GM06990 (cell line): ENCODE data around the gene FGF12.

ENCODE experiments used
- DNase-seq: peaks from one replicate; pipeline ENCODE4 v3.0.0-alpha.2; 2011; ENCODE audit not compliant: insufficient read length; ENCODE audit errors: extremely low read depth
- H3K27me3 ChIP-seq: replicated peaks from 2 replicates; pipeline ENCODE4 v1.6.0; 2011; ENCODE audit warnings: low read length; ENCODE audit not compliant: control insufficient read depth, insufficient read depth
- H3K36me3 ChIP-seq: 2 replicates; pipeline ENCODE4 v1.5.1; 2011; ENCODE audit warnings: low read length; ENCODE audit not compliant: control insufficient read depth, insufficient read depth
- H3K4me3 ChIP-seq: replicated peaks from 2 replicates; pipeline ENCODE4 v1.5.1; 2011; ENCODE audit warnings: low read depth, mild to moderate bottlenecking, control low read depth, low read length
- CTCF ChIP-seq: IDR thresholded peaks from 2 replicates; pipeline ENCODE4 v1.5.1; 2011; ENCODE audit warnings: low read length, control low read depth, mild to moderate bottlenecking, inconsistent platforms; ENCODE audit not compliant: insufficient read depth, poor library complexity, severe bottlenecking

FGF12 gene

GRCh38 chr3:192220915-192221314, 506.4 kb downstream of the FGF12 start:
- no peak for TF ChIP-seq CTCF
- Histone ChIP-seq H3K4me3 (no peak overlapping the region), H3K27me3 (no peaks in the 10 kb centered on the region), H3K36me3 (no peaks in the 10 kb centered on the region)
- DNase-seq = no peak

- H3K4me3 ChIP-seq = no peak overlapping the region
- TF ChIP-seq CTCF = no peak
- no peaks in the 10 kb centered on the region for H3K36me3 ChIP-seq
- H3K27me3 ChIP-seq = no peaks in the 10 kb centered on the region
- DNase-seq = no peak
These were observed 507.4 kb downstream of the FGF12 start for GRCh38 chr3:192219926-192220325.

- no peak overlapping the region for H3K4me3 ChIP-seq
- no peaks in the 10 kb centered on the region for H3K27me3 ChIP-seq
- no peak for TF ChIP-seq CTCF
- DNase-seq = no peak
- H3K36me3 ChIP-seq = no peaks in the 10 kb centered on the region
These were observed 511.3 kb downstream of the FGF12 start for GRCh38 chr3:192216067-192216466.

- no peak overlapping the region for H3K4me3 ChIP-seq
- no peak for TF ChIP-seq CTCF
- no peaks in the 10 kb centered on the region for H3K27me3 ChIP-seq
- H3K36me3 ChIP-seq = no peaks in the 10 kb centered on the region
- DNase-seq = no peak
These were observed 514.4 kb downstream of the FGF12 start for GRCh38 chr3:192212979-192213378.

GRCh38 chr3:192212335-192212734, 515.0 kb downstream of the FGF12 start:
- TF ChIP-seq CTCF = peak; percentile 27
- DNase-seq = no peak
- Histone ChIP-seq H3K4me3 (no peak overlapping the region), H3K27me3 (no peaks in the 10 kb centered on the region), H3K36me3 (no peaks in the 10 kb centered on the region)

- H3K4me3 ChIP-seq = no peak overlapping the region
- no peaks in the 10 kb centered on the region for H3K27me3 ChIP-seq
- no peak for DNase-seq
- TF ChIP-seq CTCF = no peak
- H3K36me3 ChIP-seq = no peaks in the 10 kb centered on the region
These were observed 519.7 kb downstream of the FGF12 start for GRCh38 chr3:192207651-192208050.
